B cell (primary cell): ENCODE measurements around the gene RRBP1.

Experiments
- CTCF ChIP-seq: fragments of 200-600 bp; IDR thresholded peaks from one replicate; pipeline ENCODE4 v1.8.0; 2022; ENCODE audit warnings: antibody characterized with exemption, mild to moderate bottlenecking
- EZH2 ChIP-seq: IDR thresholded peaks from 2 replicates; pipeline ENCODE4 v1.6.1; 2012; ENCODE audit warnings: borderline replicate concordance, low read depth, mild to moderate bottlenecking, moderate library complexity, low read length; ENCODE audit not compliant: insufficient read depth, poor library complexity, severe bottlenecking

DNA sequence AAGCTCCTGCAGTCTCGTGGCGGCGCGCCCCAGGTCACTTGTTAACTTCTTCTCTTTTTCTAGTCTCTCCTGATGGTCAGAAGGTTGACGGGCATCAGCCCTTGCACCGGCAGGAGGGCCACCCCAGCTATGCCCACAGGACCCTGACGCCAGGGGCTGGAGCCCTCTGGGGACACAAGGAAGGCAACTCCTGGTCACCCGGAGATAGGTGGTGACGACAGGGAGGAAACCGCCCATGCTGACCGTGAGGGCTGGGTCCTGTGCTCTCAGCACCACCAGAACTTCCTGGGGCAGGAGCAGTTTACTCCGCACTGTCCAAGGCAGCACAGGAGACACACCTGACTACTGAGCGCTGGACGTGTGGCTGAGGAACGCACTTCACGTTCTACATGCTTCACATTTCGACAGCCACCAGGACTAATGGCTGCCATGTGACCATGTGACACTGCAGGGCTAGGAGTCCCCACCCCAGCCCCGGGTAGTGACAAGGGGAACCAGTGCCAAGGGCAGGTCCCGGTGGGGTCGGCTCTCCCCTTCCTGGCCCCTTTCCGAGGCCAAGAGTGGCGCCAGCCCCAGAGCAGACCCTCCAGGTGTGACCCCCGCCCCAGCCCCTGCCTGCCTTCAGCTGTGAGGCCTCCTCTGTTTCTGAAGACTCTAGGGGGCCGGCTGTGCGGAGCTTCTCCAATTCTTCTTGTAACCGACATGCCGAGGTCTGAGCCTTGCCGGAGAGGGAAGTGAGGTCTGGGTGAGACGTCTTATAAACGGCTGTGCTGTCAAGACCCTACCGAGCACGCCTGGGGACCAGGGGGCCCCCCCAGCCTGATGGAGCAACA lies 67.0 kb downstream of the RRBP1 start:
- no peak for TF ChIP-seq CTCF
- TF ChIP-seq EZH2: no peak
